CD4-positive, alpha-beta T cell treated with Interleukin-2 at 100 ng/mL for 4 hours (primary cell): ENCODE results near the gene UBE2V1.
A peak's percentile ranks its signal among the peaks of the same experiment; 100 is the strongest.
"Not testable (repeated sequence)": the region's sequence is repeated elsewhere in the genome, so short reads cannot be mapped to it uniquely, and the experiment has no call there.

Experiments used
- DNase-seq: peaks from one replicate; pipeline ENCODE4 v3.0.0-alpha.2; 2020; ENCODE audit warnings: low spot score

The UBE2V1 gene

GRCh38 chr20:50112512-50113419, at the start of gene UBE2V1:
Gene UBE2V1, minus strand, starts transcription at chr20:50113150. Its CDS starts 22 bp downstream, at chr20:50113128.
- peak; percentile 85 for DNase-seq

- DNase-seq, result not testable (repeated sequence)
These were observed 48.5 kb upstream of the UBE2V1 start for GRCh38 chr20:50161494-50161893.

- peak; percentile 81 for DNase-seq
These were observed 40.8 kb upstream of the UBE2V1 start, which contains the start of gene PEDS1 for GRCh38 chr20:50153500-50154377. Gene PEDS1, minus strand, starts transcription at chr20:50153723. Its CDS starts 86 bp downstream, at chr20:50153637.

GRCh38 chr20:50153153-50153499, 40.2 kb upstream of the UBE2V1 start:
- no peak for DNase-seq

GRCh38 chr20:50152394-50153152, 39.6 kb upstream of the UBE2V1 start:
- peak; percentile 6 for DNase-seq

- no peak for DNase-seq
These were observed 38.2 kb upstream of the UBE2V1 start for GRCh38 chr20:50151034-50151743.

- no peak for DNase-seq
These were observed 36.7 kb upstream of the UBE2V1 start for GRCh38 chr20:50149481-50150254.

- peak; percentile 84 for DNase-seq
These were observed 34.0 kb upstream of the UBE2V1 start for GRCh38 chr20:50146732-50147662.

- no peak for DNase-seq
These were observed 33.3 kb upstream of the UBE2V1 start for GRCh38 chr20:50146214-50146613.

GRCh38 chr20:50145566-50145965, 32.6 kb upstream of the UBE2V1 start:
- DNase-seq, result no peak

GRCh38 chr20:50144362-50144761, 31.4 kb upstream of the UBE2V1 start:
- no peak for DNase-seq

- DNase-seq, result no peak
These were observed 29.9 kb upstream of the UBE2V1 start for GRCh38 chr20:50142812-50143211.

- DNase-seq, result no peak
These were observed 29.0 kb upstream of the UBE2V1 start for GRCh38 chr20:50141811-50142561.

GRCh38 chr20:50141018-50141675, 28.2 kb upstream of the UBE2V1 start:
- DNase-seq, result no peak

GRCh38 chr20:50140339-50140859, 27.4 kb upstream of the UBE2V1 start:
- DNase-seq, result no peak

- DNase-seq, result no peak
These were observed 25.8 kb upstream of the UBE2V1 start for GRCh38 chr20:50138479-50139393.

- DNase-seq, result no peak
These were observed 25.1 kb upstream of the UBE2V1 start for GRCh38 chr20:50138120-50138478.
